ENCODE data around the gene ARAP1.

Gene ARAP1

DNA sequence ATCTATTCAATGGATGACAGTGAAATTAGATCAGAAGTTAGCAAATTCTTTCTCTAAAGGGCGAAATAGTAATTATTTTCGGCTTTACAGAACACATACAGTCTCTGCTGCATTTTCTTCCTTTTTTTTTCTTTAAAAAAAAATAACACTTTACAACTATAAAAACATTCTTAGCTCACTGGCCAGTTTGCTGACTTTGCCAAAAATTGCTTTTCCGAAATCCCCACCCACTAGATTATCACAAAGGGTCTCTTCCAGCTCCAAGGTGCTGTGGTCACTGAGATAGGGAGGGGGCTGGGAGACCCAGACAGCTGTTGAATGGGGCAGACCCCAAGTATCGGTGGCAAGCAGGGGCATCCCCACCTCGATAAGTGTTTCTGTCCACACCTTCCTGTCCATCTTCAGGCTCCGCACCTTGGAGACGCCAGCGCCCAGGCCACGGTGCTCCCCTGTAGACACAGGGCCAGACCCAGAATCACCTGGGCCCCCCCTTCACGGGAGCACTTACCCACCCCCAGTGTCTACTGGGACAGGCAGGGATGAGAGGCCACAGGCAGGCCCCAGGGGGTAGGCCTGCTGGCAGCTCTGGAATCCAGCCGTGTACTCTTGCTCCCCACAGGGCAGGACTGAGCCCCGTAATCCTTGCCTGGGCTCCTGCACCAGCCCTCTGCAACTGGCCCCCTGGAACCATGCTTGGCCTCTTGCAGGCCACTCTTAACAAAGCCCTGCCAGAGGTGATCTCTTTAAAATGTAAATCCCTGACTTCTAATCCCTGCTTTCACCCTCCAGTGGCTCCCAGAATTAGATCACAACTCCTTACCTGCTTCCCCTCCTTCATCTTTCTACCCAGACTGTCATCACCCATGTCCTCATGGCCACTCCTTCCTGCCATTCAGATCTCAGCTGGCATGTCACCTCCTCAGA is 46.5 kb downstream of the ARAP1 start:
- no peak for DNase-seq (ENCODE audit: low read depth in 1 of 2, low spot score in 1 of 2)

DNA sequence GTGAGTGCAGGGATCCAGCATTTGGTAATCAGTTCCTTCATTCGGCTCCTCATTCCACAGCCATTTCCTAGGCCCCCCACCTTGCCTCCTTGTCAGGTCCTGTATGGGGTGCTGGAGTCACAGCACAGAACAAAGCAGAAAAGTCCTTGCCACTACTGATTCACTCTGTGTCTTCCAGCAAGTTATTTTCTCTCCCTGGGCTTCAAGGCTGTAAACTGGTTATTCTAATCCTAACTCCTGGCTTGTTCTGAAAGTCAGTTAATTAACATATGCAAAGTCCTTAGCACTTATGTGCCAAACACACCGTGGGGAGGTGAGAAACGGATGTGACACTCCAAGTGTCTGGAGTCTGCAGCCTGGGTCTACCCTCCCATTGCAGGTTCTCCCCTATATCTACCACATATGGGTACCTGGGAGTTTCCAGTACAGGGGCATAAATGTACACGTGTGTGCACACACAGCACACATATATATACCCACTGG is 47.4 kb downstream of the ARAP1 start:
- no peak for DNase-seq (ENCODE audit: low read depth in 1 of 2, low spot score in 1 of 2)

GRCh38 chr11:72704028-72704782 is 48.0 kb downstream of the ARAP1 start:
- no peak for DNase-seq (ENCODE audit: low read depth in 1 of 2, low spot score in 1 of 2)

DNA sequence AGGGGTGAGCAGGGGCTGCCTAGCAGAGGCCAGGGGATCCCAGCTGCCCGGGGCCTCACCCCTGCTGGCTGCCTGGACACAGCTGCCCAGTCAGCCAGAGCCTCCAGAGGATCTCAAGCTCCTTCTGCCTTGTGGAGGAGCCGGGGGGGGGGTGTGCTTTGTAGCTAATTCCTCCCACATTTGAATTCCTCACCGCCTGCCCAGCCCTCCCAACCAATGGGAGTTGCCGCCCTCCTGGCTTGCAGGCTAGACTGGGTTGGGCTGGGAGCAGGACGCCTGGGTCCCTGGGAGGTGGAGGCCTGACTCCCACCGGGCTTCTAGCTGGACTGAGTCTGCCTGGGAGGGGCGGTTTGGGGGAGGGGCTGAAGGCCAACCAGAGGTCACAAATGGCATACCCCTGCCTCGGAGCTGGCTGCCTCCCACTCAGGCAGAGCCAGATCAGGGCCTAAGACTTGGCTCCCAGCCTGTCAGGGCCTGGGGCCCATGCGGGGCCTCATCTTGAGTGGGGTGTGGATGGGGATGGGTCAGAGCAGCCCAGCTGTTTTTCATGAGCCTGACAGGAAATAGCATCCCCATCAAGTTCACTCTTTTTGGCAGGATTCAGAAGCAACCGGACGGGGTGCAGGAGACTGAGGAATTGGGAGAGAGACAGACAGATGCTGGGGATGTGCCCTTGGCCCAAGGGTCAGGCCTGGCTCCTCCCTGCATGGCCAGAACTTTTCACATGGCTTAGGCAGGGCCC is 48.8 kb downstream of the ARAP1 start:
- DNase-seq (ENCODE audit: low read depth in 1 of 2, low spot score in 1 of 2), result no peak

DNA sequence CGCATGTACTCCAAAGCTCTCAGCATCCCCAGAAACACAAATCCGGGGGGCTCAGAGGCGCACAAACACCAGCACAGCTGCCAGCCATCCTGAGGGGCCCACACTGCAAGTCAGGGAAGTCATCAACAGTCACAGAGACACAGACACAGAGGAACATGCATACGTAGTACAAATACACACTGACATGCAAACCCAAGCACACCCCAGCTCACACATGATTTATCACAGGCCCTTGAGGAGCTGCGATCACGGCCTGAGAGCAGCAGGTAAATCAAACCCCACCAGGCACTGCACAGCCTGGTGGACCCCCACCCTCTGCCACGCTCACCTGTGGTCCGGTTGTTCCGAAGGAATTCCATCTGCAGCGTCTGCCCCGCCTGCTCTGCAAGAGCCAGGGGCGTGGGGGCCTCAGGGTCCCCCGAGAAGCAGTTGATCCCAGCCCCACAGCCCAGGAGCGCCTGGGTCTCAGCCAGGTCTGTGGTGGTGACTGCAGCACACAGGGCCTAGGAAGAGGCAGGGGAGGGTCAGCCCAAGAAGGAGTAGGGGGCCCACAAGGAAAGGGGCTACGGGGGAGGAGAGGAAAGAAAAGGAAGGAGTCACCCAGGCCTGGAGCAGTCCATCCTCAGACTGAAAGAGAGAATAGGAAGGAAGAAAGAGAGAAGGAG is 49.5 kb downstream of the ARAP1 start:
- DNase-seq (ENCODE audit: low read depth in 1 of 2, low spot score in 1 of 2), result no peak

DNA sequence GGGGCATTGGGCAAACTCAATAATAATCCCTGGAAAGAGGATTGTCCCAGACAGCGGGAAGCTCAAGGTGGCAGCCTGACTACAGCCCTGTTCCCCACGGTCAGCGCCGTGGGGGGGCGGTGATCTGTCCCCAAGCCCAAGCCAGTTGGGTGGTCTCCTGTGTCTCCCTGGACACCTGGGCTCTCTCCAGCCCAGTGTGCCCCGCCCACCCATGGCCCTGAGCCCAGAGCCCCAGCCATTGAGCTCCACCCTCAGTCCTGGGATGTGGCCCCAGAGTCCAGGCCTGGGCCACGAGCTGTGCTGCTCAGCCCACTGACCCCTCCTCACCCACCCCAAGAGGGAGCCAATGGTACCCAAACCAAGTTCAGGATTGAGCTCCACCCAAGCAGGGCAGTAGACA is 50.1 kb downstream of the ARAP1 start:
- no peak for DNase-seq (ENCODE audit: low read depth in 1 of 2, low spot score in 1 of 2)

GRCh38 chr11:72701466-72701865 is 50.7 kb downstream of the ARAP1 start:
- no peak for DNase-seq (ENCODE audit: low read depth in 1 of 2, low spot score in 1 of 2)

DNA sequence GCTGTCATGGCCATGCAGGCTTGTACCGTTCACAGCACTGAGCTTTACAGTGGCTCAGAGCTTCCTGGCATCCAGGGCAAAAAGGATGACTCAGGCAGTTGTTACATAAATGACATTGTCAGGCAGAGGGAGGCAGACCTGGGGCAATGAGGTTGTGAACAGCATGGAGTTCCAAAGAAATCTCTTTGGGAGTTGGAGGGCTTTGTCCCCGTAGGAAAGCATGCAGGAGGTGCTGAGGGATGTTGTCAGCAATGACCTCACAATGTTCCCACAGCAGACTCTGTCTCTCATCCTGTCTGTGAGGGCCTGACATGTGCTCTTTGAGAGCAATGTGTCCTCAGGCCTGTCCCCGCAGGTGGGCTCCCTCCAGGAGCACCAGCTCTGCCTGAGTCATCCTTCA is 52.1 kb downstream of the ARAP1 start:
- no peak for DNase-seq (ENCODE audit: low read depth in 1 of 2, low spot score in 1 of 2)

GRCh38 chr11:72697814-72698213 is 54.4 kb downstream of the ARAP1 start:
- no peak for DNase-seq (ENCODE audit: low read depth in 1 of 2, low spot score in 1 of 2)

DNA sequence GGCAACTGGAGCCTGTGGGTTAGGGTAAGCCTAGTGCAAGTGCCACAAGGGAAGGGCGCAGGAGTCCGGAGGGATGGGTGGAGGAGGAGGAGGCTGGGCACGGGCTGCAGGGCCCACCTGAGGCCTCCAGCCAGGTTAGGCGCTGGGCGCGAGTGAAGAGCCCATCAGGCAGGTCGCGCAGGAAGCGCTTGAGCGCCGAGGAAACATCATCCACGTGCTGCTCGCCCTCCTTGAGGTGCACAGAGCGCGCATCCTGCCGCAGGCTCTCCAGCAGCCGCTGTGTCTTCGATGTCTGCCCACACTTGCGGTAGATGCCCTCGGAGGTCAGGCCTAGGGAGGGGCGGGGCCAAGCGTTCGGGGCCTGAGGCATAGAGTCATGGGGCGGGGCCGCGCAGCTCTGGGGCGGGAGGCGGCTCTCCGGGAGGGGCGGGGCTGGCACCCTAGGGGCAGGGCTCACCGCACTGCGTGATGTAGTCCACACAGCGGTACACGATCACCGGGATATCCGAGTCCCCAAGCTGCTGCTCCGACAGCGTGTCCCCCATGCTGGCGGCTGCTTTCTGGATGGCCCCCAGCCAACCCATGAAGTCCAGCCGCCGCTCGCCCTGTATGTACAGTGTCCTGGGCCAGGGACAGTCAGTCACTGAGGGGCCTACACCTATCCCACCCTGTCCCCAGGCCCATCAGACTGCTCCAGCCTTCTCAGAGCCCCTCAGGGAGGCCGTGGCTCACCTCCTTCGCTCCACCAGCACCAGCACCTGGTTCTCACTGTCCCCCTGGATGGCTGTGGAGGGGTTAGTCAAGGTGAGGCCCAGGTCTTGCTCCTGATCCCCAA is 55.1 kb downstream of the ARAP1 start:
- DNase-seq (ENCODE audit: low read depth in 1 of 2, low spot score in 1 of 2), result no peak

- DNase-seq (ENCODE audit: low read depth in 1 of 2, low spot score in 1 of 2), result no peak
Measured at GRCh38 chr11:72695354-72695753, 56.9 kb downstream of the ARAP1 start.

GRCh38 chr11:72693271-72693968 is 58.8 kb downstream of the ARAP1 start:
- DNase-seq (ENCODE audit: low read depth in 1 of 2, low spot score in 1 of 2), result no peak

DNA sequence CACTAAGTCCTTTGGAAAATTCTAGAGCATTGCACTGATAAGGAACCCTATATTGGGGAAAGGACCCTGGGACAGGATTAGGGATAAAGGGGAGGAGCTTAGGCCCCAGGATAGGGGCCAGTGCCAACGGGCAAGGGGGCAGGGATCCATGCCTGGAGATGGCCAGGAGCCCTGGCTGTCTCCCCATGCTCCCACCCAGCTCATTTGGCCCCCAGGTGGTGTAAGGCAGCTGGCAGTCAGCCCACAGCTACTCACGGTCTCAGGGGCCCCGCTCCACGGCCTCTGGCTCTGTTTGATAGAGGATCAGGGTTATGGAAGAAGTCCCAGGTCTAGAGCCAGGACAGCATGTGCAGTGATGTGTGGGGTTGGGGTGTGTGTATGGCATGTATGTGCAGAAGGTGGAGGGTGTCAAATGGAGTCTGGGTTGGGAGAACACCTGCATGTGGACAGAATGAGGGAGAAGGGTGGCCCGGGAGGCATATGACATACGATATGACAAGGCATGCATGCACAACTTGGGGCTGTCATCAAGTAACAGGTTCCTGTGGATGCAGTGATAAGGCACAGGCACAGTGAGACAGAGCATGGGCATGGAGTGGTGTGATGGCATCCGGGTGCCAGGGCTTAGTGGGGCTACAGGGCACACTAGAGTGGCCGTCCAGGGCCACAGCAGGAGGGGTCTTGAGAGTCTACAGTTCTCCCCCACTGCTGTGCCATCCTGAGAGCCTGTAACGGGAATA is 59.5 kb downstream of the ARAP1 start:
- no peak for DNase-seq (ENCODE audit: low read depth in 1 of 2, low spot score in 1 of 2)

- DNase-seq (ENCODE audit: low read depth in 1 of 2, low spot score in 1 of 2), result no peak
Measured at GRCh38 chr11:72690166-72690565, 62.0 kb downstream of the ARAP1 start.

DNA sequence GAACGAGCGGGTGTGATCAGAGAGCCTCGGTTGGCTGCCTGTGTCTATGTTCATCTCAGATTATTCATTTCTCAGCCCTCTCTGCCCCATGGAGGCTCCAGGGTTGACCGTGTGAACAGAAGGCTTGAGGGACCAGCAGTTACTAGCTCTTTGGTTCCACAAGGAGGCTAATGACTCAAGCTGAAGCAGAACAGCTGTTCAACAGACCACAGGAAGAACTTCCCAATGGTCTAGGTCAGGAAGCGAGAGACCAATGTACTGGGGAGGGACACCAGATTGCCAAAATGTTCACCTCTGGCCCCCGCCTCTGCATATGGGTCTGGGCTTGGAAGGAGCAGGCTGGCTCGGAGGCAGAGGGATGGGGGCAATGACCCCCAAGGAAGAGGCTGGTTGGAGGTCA is 63.3 kb downstream of the ARAP1 start:
- DNase-seq (ENCODE audit: low read depth in 1 of 2, low spot score in 1 of 2), result no peak

GRCh38 chr11:72688486-72688885 is 63.7 kb downstream of the ARAP1 start:
- DNase-seq (ENCODE audit: low read depth in 1 of 2, low spot score in 1 of 2), result no peak

- no peak for DNase-seq (ENCODE audit: low read depth in 1 of 2, low spot score in 1 of 2)
Measured at GRCh38 chr11:72687326-72687725, 64.9 kb downstream of the ARAP1 start.

GRCh38 chr11:72686639-72687220 is 65.5 kb downstream of the ARAP1 start:
- DNase-seq (ENCODE audit: low read depth in 1 of 2, low spot score in 1 of 2), result no peak

All from stimulated activated CD4-positive, alpha-beta T cell treated with anti-CD3 and anti-CD28 coated beads, Interleukin-15, amount 100 ng/mL, for 1 hour (primary cell).